Erythroblast (primary cell): ENCODE measurements around the gene NDST1.

Source experiments
- GATA1 ChIP-seq: IDR thresholded peaks from 2 replicates; pipeline ENCODE4 v1.6.1; 2011; ENCODE audit warnings: low read depth, mild to moderate bottlenecking, control low read depth, low read length, moderate library complexity
- POLR2A ChIP-seq: IDR thresholded peaks from 2 replicates; pipeline ENCODE4 v1.6.1; 2011; ENCODE audit warnings: mild to moderate bottlenecking, low read length

DNA sequence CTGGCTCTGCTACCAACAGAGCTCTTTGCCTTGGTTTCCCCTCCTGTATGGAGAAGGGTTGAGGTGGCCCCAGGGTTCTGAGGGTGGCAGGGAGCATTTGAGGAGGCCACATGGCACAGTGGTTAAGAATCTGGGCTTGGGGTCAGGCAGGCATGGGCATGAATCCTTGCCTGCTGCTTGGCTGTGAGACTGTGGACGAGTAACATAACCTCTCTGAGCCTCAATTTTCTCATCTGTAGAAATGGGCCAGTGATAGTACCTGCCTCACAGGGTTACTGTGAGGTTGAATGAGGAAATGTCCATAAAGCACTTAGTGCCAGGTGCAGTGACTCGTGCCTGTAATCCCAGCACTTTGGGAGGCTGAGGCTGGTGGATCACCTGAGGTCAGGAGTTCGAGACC, 5.1 kb upstream of the NDST1 start:
- TF ChIP-seq POLR2A, result no peak
- TF ChIP-seq GATA1, result no peak
